HG03159 (cell line): Measurements from ENCODE around the gene OR10K2.
"Not testable (repeated sequence)": the region's sequence is repeated elsewhere in the genome, so short reads cannot be mapped to it uniquely, and the experiment has no call there.

Experiments used
- ATAC-seq: cut with Tn5 transposase; IDR thresholded peaks from one replicate; pipeline ENCODE4 v1.9.1; 2021; ENCODE audit warnings: mild to moderate bottlenecking, moderate library complexity; ENCODE audit not compliant: unreplicated experiment

The OR10K2 gene

GRCh38 chr1:158374101-158374500, 51.9 kb downstream of the OR10K2 start:
- not testable (repeated sequence) for ATAC-seq

- ATAC-seq = peak; percentile 93
Measured at GRCh38 chr1:158371188-158371953, 54.7 kb downstream of the OR10K2 start.
